NB4 (cell line): Measurements from ENCODE around the gene SDHB.

Experiments used
- MYC ChIP-seq: IDR thresholded peaks from 2 replicates; pipeline ENCODE4 v1.6.1; 2011; ENCODE audit warnings: low read depth, low read length
- TF ChIP-seq, protein P1 (sequence below): IDR thresholded peaks from one replicate; pipeline ENCODE4 v1.5.1; 2012; ENCODE audit warnings: low read depth, low read length

DNA sequence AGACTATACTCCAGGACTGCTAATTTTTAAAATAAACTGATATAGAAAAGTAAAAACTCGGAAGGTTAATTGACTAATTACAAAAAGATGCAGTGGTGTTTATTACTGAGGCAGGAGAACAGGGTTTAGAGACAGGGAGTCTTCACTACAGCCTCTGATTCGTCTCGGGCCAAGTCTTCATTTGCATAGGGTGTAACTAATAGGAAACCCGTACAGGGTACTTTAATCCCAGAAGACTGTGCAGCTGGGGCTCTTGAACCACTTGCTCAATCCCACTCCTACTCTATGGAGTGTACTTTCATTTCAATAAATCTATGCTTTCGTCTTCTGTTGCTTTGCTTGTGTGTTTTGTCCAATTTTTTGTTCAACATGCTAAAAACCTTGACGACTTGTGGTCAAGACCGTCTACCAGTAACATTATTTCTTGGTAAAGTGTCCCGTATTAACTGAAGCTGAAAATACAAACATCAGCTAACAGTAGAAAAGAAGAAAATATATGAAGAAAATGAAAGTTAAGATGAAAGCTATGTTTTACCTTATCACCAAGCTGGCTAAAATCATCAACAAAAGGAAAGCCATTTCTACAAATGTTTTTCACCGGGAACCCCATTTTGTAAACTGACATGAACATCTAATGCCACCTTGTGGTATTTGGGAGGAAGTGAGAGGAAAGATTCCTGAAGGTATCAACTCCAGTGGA is 8.0 kb downstream of the SDHB start:
- TF ChIP-seq, protein P1, sequence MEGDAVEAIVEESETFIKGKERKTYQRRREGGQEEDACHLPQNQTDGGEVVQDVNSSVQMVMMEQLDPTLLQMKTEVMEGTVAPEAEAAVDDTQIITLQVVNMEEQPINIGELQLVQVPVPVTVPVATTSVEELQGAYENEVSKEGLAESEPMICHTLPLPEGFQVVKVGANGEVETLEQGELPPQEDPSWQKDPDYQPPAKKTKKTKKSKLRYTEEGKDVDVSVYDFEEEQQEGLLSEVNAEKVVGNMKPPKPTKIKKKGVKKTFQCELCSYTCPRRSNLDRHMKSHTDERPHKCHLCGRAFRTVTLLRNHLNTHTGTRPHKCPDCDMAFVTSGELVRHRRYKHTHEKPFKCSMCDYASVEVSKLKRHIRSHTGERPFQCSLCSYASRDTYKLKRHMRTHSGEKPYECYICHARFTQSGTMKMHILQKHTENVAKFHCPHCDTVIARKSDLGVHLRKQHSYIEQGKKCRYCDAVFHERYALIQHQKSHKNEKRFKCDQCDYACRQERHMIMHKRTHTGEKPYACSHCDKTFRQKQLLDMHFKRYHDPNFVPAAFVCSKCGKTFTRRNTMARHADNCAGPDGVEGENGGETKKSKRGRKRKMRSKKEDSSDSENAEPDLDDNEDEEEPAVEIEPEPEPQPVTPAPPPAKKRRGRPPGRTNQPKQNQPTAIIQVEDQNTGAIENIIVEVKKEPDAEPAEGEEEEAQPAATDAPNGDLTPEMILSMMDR: peak; percentile 64
- TF ChIP-seq MYC: no peak
